GM21825 (cell line): ENCODE results near the gene POP4.

Experiments
- ATAC-seq: cut with Tn5 transposase; IDR thresholded peaks from one replicate; pipeline ENCODE4 v1.9.1; 2021; ENCODE audit warnings: mild to moderate bottlenecking, moderate library complexity; ENCODE audit not compliant: unreplicated experiment

POP4 gene

DNA sequence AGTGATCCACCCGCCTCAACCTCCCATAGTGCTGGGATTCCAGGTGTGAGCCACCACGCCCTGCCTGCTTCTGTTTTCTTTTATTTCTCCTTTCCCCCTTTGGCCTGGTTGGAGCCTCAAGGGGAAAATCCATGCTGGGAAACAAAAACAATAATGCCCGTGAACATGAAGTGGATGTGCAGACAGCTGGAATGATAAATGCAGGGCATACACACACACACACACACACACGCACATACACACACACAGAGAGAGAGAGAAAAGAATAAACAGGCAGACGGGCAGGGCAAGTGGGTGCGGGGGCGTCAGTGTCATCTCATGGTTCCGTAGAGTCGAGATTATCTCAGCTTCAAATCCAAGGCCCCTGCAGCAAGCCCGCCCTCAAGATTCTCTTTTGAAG, 54.8 kb downstream of the POP4 start:
- ATAC-seq, result no peak

DNA sequence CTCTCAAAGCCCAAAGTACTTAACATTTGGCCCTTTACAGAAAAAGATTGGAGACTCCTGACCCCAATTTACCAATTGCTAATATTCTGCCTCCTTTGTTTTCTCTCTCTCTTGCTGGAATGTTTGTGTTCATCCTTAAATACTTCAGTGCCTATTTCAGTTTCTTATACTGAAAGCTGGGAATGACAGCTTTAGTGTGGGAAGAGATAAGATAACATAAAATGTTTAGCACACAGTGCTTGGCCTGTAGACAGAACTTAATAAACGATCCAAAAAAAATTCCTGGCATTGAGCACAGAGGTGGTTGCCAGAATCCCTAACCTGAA, 56.2 kb downstream of the POP4 start:
- ATAC-seq, result no peak

DNA sequence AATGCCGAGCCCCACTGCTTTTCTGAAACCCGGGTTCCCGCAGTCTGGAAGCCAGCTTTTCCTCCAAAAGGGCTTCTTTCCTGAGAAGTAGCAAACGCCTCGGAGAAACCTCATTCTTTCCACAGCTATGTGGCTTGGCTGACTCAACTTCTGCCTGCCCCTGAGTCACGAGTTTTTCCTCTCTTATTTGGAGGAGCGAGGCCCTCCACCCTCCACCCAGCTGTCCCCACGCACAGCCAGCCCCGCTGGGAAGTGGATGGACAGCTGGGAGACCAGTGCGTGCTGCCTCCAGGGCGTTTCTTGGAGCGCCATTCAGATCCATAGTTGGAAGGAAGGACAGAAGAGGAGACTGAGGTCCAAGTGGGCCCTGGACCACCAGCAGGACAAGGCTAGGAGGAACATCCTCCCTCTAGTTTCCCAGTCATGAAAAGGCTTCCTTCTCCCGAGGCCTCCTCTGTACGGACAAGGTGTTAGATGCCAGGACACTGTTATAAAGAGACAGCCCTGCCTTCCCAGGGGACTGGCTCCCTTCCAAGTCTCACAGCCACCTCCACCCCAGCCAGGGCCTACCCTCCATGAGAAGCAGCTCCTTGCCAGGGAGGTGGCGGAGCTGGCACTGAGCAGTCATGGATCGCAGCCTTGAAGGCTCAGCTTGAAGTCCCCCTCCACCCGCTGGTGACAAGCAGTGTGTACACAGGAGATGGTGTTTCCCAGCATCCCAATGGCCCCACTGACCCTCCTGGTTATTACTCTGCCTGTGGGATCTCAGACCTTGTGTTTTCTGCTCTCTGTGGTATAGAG, 56.7 kb downstream of the POP4 start:
- ATAC-seq, result no peak

DNA sequence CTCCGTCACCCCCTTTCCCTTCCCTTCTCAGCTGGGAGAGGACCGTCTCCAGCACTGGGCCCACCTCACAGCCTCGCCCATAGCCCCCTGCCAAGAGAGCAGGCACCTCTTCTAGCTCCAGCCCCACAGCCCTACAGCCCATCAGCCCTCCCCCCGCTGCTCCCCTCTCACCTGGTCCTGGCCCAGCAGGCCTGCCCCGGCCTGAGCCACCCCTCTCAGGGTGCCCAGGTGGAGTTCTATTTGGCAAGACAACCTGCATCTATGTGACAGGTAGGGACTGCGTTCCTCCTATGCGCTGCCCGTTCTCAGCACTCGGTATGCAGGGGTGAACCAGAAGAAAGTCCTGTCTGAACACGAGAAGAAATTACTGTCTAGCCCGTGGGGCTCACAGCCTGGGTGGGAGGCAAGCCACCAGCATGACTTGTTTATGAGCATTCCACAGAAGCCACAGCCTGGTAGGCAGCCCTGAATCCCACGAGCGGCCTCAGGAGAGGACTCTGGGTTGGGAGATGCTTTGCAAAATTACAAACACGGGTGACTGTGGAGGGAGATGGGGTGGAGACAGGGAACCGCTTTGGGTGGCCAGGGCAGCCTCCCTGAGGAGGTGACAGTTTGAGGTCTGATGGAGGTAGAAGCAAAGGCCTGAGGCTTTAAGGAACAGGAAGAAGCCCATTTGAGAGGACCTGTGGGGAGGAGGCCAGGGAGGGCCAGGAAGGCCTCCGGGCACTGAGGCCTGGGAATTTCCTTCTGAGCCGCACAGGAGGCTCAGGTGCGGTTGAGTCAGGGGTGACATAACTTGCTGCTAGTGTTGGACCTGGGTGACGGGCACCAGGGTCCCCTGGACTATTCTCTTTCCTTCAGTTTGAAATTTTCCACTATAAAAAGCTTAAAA, 58.0 kb downstream of the POP4 start:
- ATAC-seq, result no peak

DNA sequence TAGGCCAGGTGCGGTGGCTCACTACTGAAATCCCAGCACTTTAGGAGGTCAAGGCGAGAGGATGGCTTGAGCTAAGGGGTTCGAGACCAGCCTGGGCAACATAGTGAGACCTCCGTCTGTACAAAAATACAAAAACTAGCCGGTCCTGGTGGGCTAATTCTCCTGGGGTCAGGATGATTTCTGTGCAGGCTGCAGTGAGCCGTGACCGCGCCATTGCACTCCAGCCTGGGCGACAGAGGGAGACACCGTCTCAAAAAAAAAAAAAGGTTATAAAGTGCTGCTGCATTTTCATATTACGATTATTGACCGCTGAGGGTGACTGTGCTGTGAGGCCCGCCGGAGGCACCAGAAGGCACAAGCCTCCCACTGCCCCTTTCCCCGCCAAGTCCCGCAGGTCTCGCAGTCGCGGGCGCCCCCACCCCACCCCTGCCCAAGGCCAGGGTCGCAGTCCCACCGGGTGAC, 58.7 kb downstream of the POP4 start:
- no peak for ATAC-seq

DNA sequence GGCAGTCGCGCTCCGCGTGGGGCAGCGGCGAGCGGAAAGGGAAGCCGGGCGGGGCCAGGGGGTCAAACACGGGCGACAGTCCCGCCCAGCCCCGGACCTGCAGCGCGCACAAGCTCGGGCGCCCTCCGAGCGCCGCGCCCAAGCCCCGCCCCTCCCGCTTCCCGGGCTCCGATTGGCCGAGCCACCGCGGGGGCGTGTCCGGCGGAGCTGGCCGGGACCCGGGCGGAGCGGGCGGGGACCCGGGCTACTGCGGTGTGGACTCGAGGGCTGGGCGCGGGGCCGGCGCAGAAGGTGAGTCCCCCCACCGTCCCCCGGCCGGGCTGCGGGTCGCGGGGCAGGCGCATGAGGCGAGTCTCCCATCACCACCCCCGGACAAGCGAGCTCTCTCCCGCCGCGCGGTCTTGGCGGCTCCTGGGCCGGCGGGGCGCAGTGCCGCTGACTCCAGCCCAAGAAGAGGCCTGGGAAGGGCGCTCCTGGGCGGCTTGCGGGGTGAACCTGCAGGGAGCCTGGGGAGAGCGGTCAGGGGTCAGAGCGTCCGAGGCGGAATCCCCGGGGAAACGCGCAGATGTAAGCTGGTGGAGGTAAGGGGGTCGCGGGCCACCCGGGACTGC, 59.2 kb downstream of the POP4 start, which contains the start of gene PLEKHF1:
TSS of gene PLEKHF1 (plus strand) at position 247 of the 611 bp plus-strand sequence. CDS start 8,379 bp downstream, outside the sequence.
- ATAC-seq, result peak; percentile 88

DNA sequence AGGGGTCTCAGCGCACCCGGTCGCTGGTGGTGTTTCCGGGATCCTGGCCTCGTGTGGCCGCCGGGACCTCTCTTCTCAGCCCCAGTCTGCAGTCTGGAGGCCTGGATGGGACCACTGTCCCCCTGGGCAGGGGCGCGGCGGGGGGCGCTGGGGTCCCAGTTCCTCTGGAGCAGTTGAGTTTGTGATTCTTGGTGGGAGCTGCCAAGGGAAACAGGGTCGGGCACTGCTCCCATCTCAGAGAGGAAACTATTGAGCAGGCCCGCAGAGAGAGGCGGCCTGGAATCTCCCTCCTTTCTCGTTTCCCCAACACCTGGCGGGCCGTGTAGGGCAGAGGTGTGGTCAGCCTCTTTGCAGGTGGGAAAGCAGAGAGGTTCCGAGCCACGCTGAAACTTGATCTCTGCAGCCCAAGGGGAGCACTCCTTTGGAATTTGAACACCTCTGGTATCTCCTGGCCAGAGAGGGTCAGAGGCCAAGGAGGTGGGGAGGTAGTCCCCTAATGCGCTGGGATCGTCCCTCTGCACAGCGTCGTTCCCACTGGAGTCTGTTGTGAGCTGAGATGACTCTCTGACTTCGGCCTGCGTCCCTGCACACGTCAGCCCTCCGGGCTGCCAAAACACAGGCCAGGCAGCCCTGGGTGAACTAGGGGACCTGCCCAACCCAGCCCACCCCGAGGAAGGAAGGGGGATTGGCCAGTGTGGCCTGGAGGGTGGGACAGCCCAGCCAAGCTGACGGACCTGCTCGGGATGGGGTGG, 59.9 kb downstream of the POP4 start:
- ATAC-seq, result peak; percentile 9
